Activated naive CD4-positive, alpha-beta T cell treated with anti-CD3 and anti-CD28 coated beads, Interleukin-2, amount 50 U/mL, for 24 hours (primary cell): ENCODE measurements around the gene DHX9.

Experiments used
- H3K27ac Mint-ChIP-seq: one replicate; pipeline ENCODE4 v1.8.0; 2021; ENCODE audit warnings: mild to moderate bottlenecking, mixed read lengths
- H3K27me3 Mint-ChIP-seq: one replicate; pipeline ENCODE4 v1.8.0; 2021; ENCODE audit warnings: mixed read lengths
- H3K36me3 Mint-ChIP-seq: one replicate; pipeline ENCODE4 v1.8.0; 2021; ENCODE audit warnings: mixed read lengths
- H3K4me1 Mint-ChIP-seq: one replicate; pipeline ENCODE4 v1.8.0; 2021; ENCODE audit warnings: mixed read lengths
- H3K4me3 Mint-ChIP-seq: one replicate; pipeline ENCODE4 v1.8.0; 2021; ENCODE audit warnings: mild to moderate bottlenecking, mixed read lengths
- H3K9me3 Mint-ChIP-seq: one replicate; pipeline ENCODE4 v1.8.0; 2021; ENCODE audit warnings: mixed read lengths

The DHX9 gene

DNA sequence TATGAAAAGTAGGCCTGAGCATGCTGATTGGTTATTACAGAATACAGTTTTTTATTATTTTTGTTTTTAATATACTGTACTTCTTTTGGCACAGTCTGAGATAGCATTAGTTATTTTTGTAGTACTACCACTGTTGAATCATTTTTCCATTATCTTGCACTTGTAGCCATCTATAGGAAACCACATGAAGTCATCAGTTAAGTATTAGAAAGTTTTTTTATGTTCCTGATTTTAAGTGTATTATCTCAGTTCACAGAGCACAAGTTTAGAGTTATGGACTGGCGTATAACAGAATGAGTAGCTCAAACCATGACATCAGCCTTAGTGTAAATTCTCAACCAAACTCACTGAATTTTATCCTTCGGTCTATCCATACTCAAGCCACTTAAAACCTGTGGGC, 22.8 kb downstream of the DHX9 start:
- Mint-ChIP-seq H3K27ac (peak overlapping the region; percentile 78), H3K4me1 (peaks cover 46% of the 10 kb centered on the region), H3K9me3 (no peaks in the 10 kb centered on the region), H3K27me3 (no peaks in the 10 kb centered on the region), H3K4me3 (peak overlapping the region; percentile 30), H3K36me3 (peaks cover 44% of the 10 kb centered on the region)

GRCh38 chr1:182862827-182863226, 23.7 kb downstream of the DHX9 start:
- Mint-ChIP-seq H3K27me3 (no peaks in the 10 kb centered on the region), H3K27ac (peak overlapping the region; percentile 26), H3K9me3 (no peaks in the 10 kb centered on the region), H3K4me1 (peaks cover 46% of the 10 kb centered on the region), H3K36me3 (peaks cover 41% of the 10 kb centered on the region), H3K4me3 (no peak overlapping the region)

DNA sequence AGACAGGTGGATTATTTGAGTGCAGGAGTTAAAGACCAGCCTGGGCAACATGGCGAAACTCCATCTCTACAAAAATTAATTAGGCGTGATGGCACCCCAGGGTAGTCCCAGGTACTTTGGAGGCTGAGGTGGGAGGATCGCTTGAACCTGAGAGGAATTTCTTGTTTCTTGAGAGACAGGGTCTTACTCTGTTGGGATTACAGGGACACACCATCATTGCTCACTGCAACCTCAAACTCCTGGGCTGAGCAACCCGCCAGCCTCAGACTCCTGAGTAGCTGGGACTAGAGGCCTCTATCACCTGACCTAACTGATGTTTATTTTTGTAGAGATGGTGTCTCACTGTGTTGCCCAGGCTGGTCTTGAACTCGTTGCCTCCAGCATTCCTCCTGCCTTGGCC, 24.8 kb downstream of the DHX9 start:
- no peak overlapping the region for H3K4me3 Mint-ChIP-seq
- no peak overlapping the region for H3K27ac Mint-ChIP-seq

GRCh38 chr1:182867861-182868260, 28.7 kb downstream of the DHX9 start:
- Mint-ChIP-seq H3K9me3 (no peaks in the 10 kb centered on the region), H3K4me1 (peaks cover 40% of the 10 kb centered on the region), H3K4me3 (no peak overlapping the region), H3K27ac (peak overlapping the region; percentile 17), H3K27me3 (no peaks in the 10 kb centered on the region), H3K36me3 (peaks cover 28% of the 10 kb centered on the region)

More for the DNA sequence above, 24.8 kb downstream of the DHX9 start:
- Mint-ChIP-seq H3K9me3 (no peaks in the 10 kb centered on the region), H3K27me3 (no peaks in the 10 kb centered on the region), H3K36me3 (peaks cover 34% of the 10 kb centered on the region), H3K4me1 (peaks cover 46% of the 10 kb centered on the region)

GRCh38 chr1:182869241-182869666, 30.1 kb downstream of the DHX9 start:
- H3K4me1 Mint-ChIP-seq: peaks cover 51% of the 10 kb centered on the region
- peak overlapping the region; percentile 80 for H3K27ac Mint-ChIP-seq
- H3K36me3 Mint-ChIP-seq: peaks cover 32% of the 10 kb centered on the region
- no peaks in the 10 kb centered on the region for H3K9me3 Mint-ChIP-seq
- H3K4me3 Mint-ChIP-seq: no peak overlapping the region
- H3K27me3 Mint-ChIP-seq: no peaks in the 10 kb centered on the region

- no peaks in the 10 kb centered on the region for H3K9me3 Mint-ChIP-seq
- peak overlapping the region; percentile 12 for H3K27ac Mint-ChIP-seq
- no peak overlapping the region for H3K4me3 Mint-ChIP-seq
- no peaks in the 10 kb centered on the region for H3K27me3 Mint-ChIP-seq
- peaks cover 39% of the 10 kb centered on the region for H3K4me1 Mint-ChIP-seq
- H3K36me3 Mint-ChIP-seq: peaks cover 30% of the 10 kb centered on the region
These were observed 33.7 kb downstream of the DHX9 start for GRCh38 chr1:182872881-182873280.

- H3K27me3 Mint-ChIP-seq: no peaks in the 10 kb centered on the region
- H3K36me3 Mint-ChIP-seq: peaks cover 43% of the 10 kb centered on the region
- H3K9me3 Mint-ChIP-seq: no peaks in the 10 kb centered on the region
- peak overlapping the region; percentile 72 for H3K27ac Mint-ChIP-seq
- peaks cover 34% of the 10 kb centered on the region for H3K4me1 Mint-ChIP-seq
- H3K4me3 Mint-ChIP-seq: no peak overlapping the region
These were observed 36.7 kb downstream of the DHX9 start for GRCh38 chr1:182875889-182876288.

DNA sequence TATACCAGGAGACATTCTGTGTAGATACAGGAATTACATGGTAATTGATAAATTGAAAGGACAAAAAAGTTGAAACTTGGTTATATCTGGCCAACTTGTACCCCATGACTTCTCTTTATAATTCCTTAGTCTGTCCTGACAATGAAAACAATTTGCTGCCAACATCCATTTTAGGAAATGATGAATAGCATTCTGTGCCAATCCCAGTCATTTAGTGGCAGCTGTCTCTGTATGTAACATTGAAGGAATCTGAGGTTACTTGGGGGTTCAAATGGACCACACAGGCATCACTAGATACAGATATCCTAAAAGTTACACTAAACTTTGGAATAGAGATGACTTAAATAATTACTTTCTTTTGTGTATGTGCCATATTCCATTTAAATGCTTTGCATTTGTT, 38.2 kb downstream of the DHX9 start:
- Mint-ChIP-seq H3K27me3 (no peaks in the 10 kb centered on the region), H3K4me1 (peaks cover 28% of the 10 kb centered on the region), H3K4me3 (no peak overlapping the region), H3K9me3 (no peaks in the 10 kb centered on the region), H3K27ac (peak overlapping the region; percentile 21), H3K36me3 (peaks cover 45% of the 10 kb centered on the region)

DNA sequence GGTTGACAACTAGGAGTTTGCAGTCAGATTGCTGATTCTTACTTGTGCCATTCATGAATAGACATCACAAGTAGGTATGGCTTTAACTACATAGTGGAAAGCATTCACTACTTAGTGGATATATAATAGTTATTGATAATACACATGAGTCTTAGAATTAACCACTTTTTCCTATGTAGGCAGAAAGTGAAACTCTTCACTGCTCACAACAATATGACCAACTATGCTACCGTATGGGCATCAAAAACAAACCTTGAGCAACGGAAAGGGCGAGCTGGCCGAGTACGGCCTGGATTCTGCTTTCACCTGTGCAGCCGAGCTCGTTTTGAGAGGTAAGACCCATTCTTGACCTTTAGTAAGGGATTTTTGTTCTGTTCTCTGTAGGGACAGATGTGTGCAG, 38.7 kb downstream of the DHX9 start:
- Mint-ChIP-seq H3K9me3 (no peaks in the 10 kb centered on the region), H3K27ac (peak overlapping the region; percentile 41)

GRCh38 chr1:182884872-182885271, 45.7 kb downstream of the DHX9 start:
- Mint-ChIP-seq H3K9me3 (no peaks in the 10 kb centered on the region), H3K4me1 (peaks cover 22% of the 10 kb centered on the region), H3K4me3 (no peak overlapping the region), H3K27ac (no peak overlapping the region), H3K27me3 (no peaks in the 10 kb centered on the region), H3K36me3 (peaks cover 44% of the 10 kb centered on the region)

More for the DNA sequence above, 38.7 kb downstream of the DHX9 start:
- Mint-ChIP-seq H3K27me3 (no peaks in the 10 kb centered on the region), H3K4me3 (no peak overlapping the region), H3K36me3 (peaks cover 46% of the 10 kb centered on the region), H3K4me1 (peaks cover 27% of the 10 kb centered on the region)

- peaks cover 44% of the 10 kb centered on the region for H3K36me3 Mint-ChIP-seq
- no peak overlapping the region for H3K27ac Mint-ChIP-seq
- H3K4me3 Mint-ChIP-seq: no peak overlapping the region
- H3K4me1 Mint-ChIP-seq: peaks cover 27% of the 10 kb centered on the region
- H3K27me3 Mint-ChIP-seq: no peaks in the 10 kb centered on the region
- no peaks in the 10 kb centered on the region for H3K9me3 Mint-ChIP-seq
These were observed 46.4 kb downstream of the DHX9 start for GRCh38 chr1:182885591-182885990.

- Mint-ChIP-seq H3K36me3 (peaks cover 41% of the 10 kb centered on the region), H3K4me1 (peaks cover 27% of the 10 kb centered on the region), H3K27me3 (no peaks in the 10 kb centered on the region), H3K9me3 (no peaks in the 10 kb centered on the region), H3K4me3 (no peak overlapping the region), H3K27ac (peak overlapping the region; percentile 43)
These were observed 47.8 kb downstream of the DHX9 start for GRCh38 chr1:182886985-182887384.

- Mint-ChIP-seq H3K27me3 (peaks cover 2% of the 10 kb centered on the region), H3K9me3 (peaks cover 4% of the 10 kb centered on the region), H3K4me3 (no peak overlapping the region), H3K36me3 (peaks cover 34% of the 10 kb centered on the region), H3K27ac (no peak overlapping the region), H3K4me1 (peaks cover 27% of the 10 kb centered on the region)
These were observed 49.8 kb downstream of the DHX9 start for GRCh38 chr1:182888736-182889531.

DNA sequence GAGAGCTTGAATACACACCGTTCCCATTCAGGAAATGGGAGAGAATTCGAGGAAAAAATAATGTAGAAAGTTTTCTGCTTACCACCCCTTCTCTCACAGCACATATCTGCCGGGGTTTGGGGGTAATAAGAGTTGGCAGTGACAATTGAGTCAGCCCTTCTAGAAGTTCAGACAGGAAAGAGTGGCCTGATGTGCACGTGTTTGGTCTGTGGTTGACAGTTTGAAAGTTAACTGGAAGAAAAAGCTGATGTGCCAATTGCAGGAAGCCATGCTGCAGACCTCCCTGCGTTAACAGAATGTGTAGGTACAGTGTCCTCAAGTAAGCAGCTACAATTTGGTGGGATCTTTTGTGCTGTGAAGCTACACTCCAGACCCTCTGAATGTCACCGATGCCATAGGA, 50.9 kb downstream of the DHX9 start:
- peaks cover 27% of the 10 kb centered on the region for H3K4me1 Mint-ChIP-seq
- H3K27me3 Mint-ChIP-seq: peaks cover 5% of the 10 kb centered on the region
- H3K36me3 Mint-ChIP-seq: peaks cover 34% of the 10 kb centered on the region
- H3K4me3 Mint-ChIP-seq: no peak overlapping the region
- H3K9me3 Mint-ChIP-seq: peaks cover 6% of the 10 kb centered on the region
- H3K27ac Mint-ChIP-seq: peak overlapping the region; percentile 51

DNA sequence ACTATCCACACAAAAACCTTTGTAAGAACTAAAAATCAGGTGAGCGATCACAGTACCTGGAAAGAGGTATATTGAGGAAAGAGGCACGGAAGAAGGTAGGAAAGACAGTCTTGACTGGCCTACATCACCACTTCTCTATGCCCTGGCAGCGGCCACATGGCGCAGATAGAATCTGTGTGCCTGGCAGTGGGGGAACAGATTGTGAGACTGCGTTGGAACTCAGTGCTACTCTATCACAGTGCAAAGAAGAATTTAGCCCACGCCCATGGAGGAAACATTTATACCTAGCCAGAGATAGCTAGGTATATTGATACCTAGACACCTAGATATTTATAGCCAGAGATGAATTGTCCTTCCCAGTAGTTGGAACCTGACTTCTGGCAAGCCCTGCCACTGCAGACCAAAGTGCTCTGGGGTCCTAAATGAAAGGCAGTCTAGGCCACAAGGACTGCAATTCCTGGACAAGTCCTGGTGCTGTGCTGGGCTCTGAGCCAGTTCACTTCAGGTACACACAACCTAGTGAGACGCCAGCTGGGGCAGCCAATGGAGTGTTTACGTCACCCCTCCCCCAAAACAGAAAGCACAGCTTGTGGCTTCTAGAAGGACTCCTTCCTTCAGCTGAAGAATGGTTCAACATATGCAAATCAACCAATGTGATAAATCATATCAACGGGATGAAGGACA, 51.9 kb downstream of the DHX9 start:
- Mint-ChIP-seq H3K4me1 (peaks cover 27% of the 10 kb centered on the region), H3K9me3 (peaks cover 6% of the 10 kb centered on the region), H3K36me3 (peaks cover 27% of the 10 kb centered on the region), H3K4me3 (no peak overlapping the region), H3K27ac (no peak overlapping the region), H3K27me3 (peaks cover 5% of the 10 kb centered on the region)

DNA sequence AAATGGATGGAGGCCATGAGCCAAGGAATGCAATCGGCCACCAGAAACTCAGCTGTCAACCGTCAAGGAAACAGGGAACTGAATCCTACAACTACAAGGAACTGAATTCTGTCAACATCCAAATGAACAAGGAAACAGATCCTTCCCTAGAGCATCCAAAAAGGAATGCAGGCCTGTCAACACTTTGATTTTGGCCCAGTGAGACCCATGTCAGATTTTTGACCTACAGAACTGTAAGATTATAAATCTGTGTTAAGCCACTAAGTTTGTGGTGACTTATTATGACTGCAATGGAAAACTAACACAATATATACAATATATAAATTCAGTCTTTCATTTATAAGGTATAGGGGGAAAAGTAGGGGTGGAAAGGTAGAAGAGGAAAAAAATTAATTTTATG, 58.5 kb downstream of the DHX9 start:
- Mint-ChIP-seq H3K27me3 (peaks cover 5% of the 10 kb centered on the region), H3K9me3 (peaks cover 6% of the 10 kb centered on the region), H3K4me1 (no peaks in the 10 kb centered on the region), H3K4me3 (no peak overlapping the region), H3K36me3 (no peaks in the 10 kb centered on the region), H3K27ac (no peak overlapping the region)
